Measurements from ENCODE around the gene SLC12A5.

- TF ChIP-seq CTCF (conservative IDR thresholded peaks at IDR 0.05) (no peak), EZH2 (IDR thresholded peaks at IDR 0.05; ENCODE audit: low read depth) (no peak)
These were observed 5.0 kb upstream of the SLC12A5 start for GRCh38 chr20:46023999-46024398.
